Psoas muscle (tissue), 8 donors: ENCODE data around the gene OCEL1. TPM values are rescaled to one million over a fixed set of nuclear protein-coding genes. Genes with fewer than 3 reads are reported as not detected.

Experiments
- ATAC-seq, 4 donors: fragments of 200-7000 bp; cut with Tn5 transposase; one replicate each; pipeline ENCODE4 v1.9.1; 2020; ENCODE audit warnings: moderate library complexity in 3 of 4, mild to moderate bottlenecking in 2 of 4
- DNase-seq, 2 donors: peaks; one replicate each; pipeline ENCODE4 v3.0.0-alpha.2; 2020
- H3K27ac ChIP-seq: fragments of 200-600 bp; one replicate; pipeline ENCODE4 v1.8.0; 2022
- H3K27me3 ChIP-seq, 3 donors: fragments of 200-600 bp in 1 of 3; one replicate each; pipeline versions ENCODE4 v1.6.1 to v1.8.0; 2013 to 2022; ENCODE audit warnings: low read length in 2 of 3, mild to moderate bottlenecking in 2 of 3, moderate library complexity in 1 of 3; ENCODE audit not compliant: insufficient read depth in 3 of 3
- H3K36me3 ChIP-seq, 2 donors: fragments of 200-600 bp in 1 of 2; one replicate each; pipeline versions ENCODE4 v1.6.1 to v1.8.0; 2013 to 2022; ENCODE audit warnings: low read depth in 1 of 2, mild to moderate bottlenecking in 1 of 2, moderate library complexity in 1 of 2; ENCODE audit not compliant: insufficient read depth in 1 of 2
- H3K4me1 ChIP-seq: fragments of 200-600 bp; one replicate; pipeline ENCODE4 v1.8.0; 2022
- H3K4me3 ChIP-seq: fragments of 200-600 bp; one replicate; pipeline ENCODE4 v1.8.0; 2022; ENCODE audit warnings: mild to moderate bottlenecking
- H3K9me3 ChIP-seq: fragments of 200-600 bp; one replicate; pipeline ENCODE4 v1.8.0; 2022
- WGBS, 3 donors: extraction: QIAGEN DNeasy Blood & Tissue Kit; methylation state at CpG; one replicate each; pipeline versions ENCODE4 v1.1.6 to v1.1.7; 2013; 5-methylcytosine and 5-hydroxymethylcytosine counted together
- intact Hi-C, 2 donors: fragments of 100-400 bp; cut with DNase I; formaldehyde crosslinking; loops; one replicate each; pipeline versions ENCODE4 v1.11.0 to v1.14.2; 2022
- polyA plus RNA-seq, 3 donors: library from polyadenylated mRNA; stranded (reverse); fragments of 200-250 nt; gene quantifications; one replicate each; pipeline ENCODE4 v1.2.3, GENCODE V29; 2013
- total RNA-seq, 4 donors: library from RNA; stranded (reverse); fragmentation: NEBNext Ultra II Directional in 2 of 4; extraction: Animal tissue kit (Norgen Biotek cat#: 25700) in 2 of 4; gene quantifications; one replicate each; pipeline versions ENCODE4 v1.2.1 to v1.2.4, GENCODE V29; 2021 to 2023
- TF ChIP-seq, protein P1 (sequence below): fragments of 200-600 bp; IDR thresholded peaks from one replicate; pipeline ENCODE4 v1.8.0; 2022; ENCODE audit warnings: antibody characterized with exemption
- donor health status: healthy with polysubstance abuse.
- donor health status: DM: no; HTN: no; CAD: no; lungs with moderate emphysema.
- donor health status: Bipolar disorder and iron deficiency.
- donor health status: healthy.
- donor health status: DM: yes; HTN: yes; CAD: no.
- donor health status: DM: no; HTN: no; CAD: no.
- donor health status: DM: no; HTN: no; CAD: no.
- donor health status: DM: yes; HTN: yes; CAD: no.

Gene OCEL1
- total and polyA plus RNA-seq, 7 donors: 15.6 to 37.1 (median 19.6) TPM

DNA sequence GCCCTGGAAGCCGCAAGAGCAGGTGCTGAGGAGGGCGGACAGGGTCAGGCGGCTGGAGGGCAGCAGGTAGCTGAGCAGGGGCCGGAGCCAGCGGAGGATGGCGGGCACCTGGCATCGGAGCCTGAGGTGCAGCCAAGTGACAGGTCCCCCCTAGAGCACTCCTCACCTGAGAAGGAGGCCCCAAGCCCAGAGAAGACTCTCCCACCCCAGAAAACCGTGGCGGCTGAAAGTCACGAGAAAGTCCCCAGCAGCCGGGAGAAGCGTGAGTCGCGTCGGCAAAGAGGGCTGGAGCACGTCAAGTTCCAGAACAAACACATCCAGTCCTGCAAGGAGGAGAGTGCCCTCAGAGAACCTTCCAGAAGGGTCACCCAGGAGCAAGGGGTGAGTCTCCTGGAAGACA lies 31.4 kb upstream of the OCEL1 start:
- H3K4me1 ChIP-seq: no peaks in the 10 kb centered on the region
- WGBS, 3 donors: 96 to 98% (median 97%) methylated on average over 15 to 16 of the region's 16 CpGs
- no peak overlapping the region for H3K27ac ChIP-seq
- DNase-seq (no peak), ATAC-seq (no peak)
- no peaks in the 10 kb centered on the region for H3K27me3 ChIP-seq
- peaks cover 0 to 79% of the 10 kb centered on the region in 2 donors for H3K36me3 ChIP-seq
- intact Hi-C loops: no loop called here
- H3K9me3 ChIP-seq: no peaks in the 10 kb centered on the region
- TF ChIP-seq, protein P1, sequence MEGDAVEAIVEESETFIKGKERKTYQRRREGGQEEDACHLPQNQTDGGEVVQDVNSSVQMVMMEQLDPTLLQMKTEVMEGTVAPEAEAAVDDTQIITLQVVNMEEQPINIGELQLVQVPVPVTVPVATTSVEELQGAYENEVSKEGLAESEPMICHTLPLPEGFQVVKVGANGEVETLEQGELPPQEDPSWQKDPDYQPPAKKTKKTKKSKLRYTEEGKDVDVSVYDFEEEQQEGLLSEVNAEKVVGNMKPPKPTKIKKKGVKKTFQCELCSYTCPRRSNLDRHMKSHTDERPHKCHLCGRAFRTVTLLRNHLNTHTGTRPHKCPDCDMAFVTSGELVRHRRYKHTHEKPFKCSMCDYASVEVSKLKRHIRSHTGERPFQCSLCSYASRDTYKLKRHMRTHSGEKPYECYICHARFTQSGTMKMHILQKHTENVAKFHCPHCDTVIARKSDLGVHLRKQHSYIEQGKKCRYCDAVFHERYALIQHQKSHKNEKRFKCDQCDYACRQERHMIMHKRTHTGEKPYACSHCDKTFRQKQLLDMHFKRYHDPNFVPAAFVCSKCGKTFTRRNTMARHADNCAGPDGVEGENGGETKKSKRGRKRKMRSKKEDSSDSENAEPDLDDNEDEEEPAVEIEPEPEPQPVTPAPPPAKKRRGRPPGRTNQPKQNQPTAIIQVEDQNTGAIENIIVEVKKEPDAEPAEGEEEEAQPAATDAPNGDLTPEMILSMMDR: no peak
- H3K4me3 ChIP-seq: no peak overlapping the region

DNA sequence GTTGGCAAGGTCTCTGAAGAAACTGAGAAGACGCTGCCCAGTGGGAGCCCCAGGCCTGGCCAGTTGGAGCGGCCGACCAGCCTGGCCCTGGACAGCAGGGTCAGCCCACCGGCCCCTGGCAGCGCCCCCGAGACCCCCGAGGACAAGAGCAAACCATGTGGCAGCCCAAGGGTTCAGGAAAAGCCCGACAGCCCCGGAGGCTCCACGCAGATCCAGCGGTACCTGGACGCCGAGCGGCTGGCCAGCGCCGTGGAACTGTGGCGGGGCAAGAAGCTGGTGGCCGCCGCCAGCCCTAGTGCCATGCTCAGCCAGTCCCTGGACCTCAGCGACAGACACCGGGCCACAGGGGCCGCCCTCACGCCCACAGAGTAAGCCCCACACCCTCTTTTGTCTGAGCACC lies 30.9 kb upstream of the OCEL1 start:
- intact Hi-C loops: no loop called here

DNA sequence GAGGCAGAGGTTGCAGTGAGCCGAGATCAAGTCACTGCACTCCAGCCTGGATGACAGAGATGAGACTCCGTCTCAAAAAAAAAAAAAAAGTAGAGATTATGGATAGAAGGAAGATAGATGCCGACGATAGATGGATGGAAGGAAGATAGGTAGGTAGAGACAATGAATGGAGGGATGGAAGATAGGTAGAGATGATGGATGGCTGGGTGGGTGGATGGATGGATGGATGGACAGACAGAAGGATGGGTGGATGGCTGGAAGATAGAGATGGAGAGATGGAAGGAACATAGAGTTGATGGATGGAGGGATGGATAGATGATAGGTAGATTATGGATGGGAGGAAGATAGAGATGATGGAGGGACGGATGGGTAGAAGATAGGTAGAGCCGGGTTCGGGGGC lies 29.4 kb upstream of the OCEL1 start:
- intact Hi-C loops: no loop called here
- H3K4me1 ChIP-seq: no peaks in the 10 kb centered on the region
- TF ChIP-seq, protein P1: no peak
- ATAC-seq (no peak), DNase-seq (no peak)
- H3K36me3 ChIP-seq: peaks cover 0 to 81% of the 10 kb centered on the region in 2 donors
- H3K27me3 ChIP-seq: no peaks in the 10 kb centered on the region
- H3K27ac ChIP-seq: no peak overlapping the region
- no peaks in the 10 kb centered on the region for H3K9me3 ChIP-seq
- H3K4me3 ChIP-seq: no peak overlapping the region
- WGBS, 3 donors: 96 to 98% (median 98%) methylated on average over 7 of the region's 7 CpGs

More for the DNA sequence above, 30.9 kb upstream of the OCEL1 start:
- WGBS, 3 donors: 97 to 98% (median 98%) methylated on average over 14 to 23 of the region's 23 CpGs
- TF ChIP-seq, protein P1: no peak
- H3K27me3 ChIP-seq: no peaks in the 10 kb centered on the region
- no peaks in the 10 kb centered on the region for H3K4me1 ChIP-seq
- H3K36me3 ChIP-seq: peaks cover 0 to 81% of the 10 kb centered on the region in 2 donors
- no peak overlapping the region for H3K4me3 ChIP-seq
- no peak for ATAC-seq
- H3K9me3 ChIP-seq: no peaks in the 10 kb centered on the region
- H3K27ac ChIP-seq: no peak overlapping the region
- no peak for DNase-seq

DNA sequence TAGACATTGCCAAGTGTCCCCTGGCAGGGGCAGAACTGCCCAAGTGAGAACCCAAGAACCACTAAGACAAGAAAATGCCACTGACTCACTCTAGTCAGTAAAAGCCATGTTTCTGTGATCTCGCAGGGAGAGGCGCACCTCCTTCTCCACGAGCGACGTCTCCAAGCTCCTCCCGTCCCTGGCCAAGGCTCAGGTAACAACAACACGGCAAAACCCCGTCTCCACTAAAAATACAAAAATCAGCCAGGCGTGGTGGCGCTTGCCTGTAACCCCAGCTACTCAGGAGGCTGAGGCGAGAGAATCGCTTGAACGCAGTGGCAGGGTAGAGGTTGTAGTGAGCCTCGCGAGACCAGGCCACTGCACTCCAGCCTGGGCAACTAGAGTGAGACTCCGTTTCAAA lies 28.4 kb upstream of the OCEL1 start:
- Histone ChIP-seq H3K9me3 (no peaks in the 10 kb centered on the region), H3K27ac (no peak overlapping the region), H3K4me3 (no peak overlapping the region), H3K36me3 (peaks cover 0 to 81% of the 10 kb centered on the region in 2 donors), H3K27me3 (no peaks in the 10 kb centered on the region), H3K4me1 (no peaks in the 10 kb centered on the region)
- DNase-seq: no peak
- 94 to 97% (median 94%) methylated on average over 16 of the region's 16 CpGs for WGBS, 3 donors
- TF ChIP-seq, protein P1: no peak
- intact Hi-C loops: no loop called here
- no peak for ATAC-seq

DNA sequence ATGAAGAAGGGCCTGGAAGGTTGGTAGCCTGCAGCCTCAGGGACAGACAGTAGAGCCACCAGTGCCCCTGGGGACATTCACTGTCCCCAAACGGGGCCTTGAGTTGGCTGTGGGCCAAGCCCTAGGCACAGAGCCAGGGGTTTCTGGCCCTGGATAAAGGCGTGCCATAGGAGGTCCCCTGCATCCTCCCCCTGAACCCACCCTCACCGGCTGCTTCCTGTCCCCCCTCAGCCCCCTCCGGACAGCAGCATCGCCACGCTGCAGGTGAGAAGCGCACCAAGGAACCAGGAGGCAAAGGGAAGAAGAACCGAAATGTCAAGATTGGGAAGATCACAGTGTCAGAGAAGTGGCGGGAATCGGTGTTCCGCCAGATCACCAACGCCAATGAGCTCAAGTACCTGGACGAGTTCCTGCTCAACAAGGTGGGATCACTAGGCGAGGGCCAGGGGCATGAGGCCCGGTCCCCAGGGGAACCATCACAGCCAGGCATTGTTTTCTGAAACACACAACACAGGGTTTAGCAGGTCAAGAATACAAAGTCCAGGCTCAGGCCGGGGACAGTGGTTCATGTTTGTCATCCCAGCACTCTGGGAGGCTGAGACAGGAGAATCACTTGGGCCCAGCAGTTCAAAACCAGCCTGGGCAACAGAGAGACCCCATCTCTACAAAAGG lies 25.5 kb upstream of the OCEL1 start:
- Histone ChIP-seq H3K36me3 (peaks cover 0 to 60% of the 10 kb centered on the region in 2 donors), H3K9me3 (no peaks in the 10 kb centered on the region), H3K4me1 (no peaks in the 10 kb centered on the region), H3K27ac (no peak overlapping the region), H3K27me3 (no peaks in the 10 kb centered on the region), H3K4me3 (no peak overlapping the region)
- TF ChIP-seq, protein P1: no peak
- DNase-seq (no peak), ATAC-seq (no peak)
- 86 to 87% (median 86%) methylated on average over 16 of the region's 16 CpGs for WGBS, 3 donors
- intact Hi-C loops: loop anchor here (5.0 to 10.0 kb wide), 2 partner anchors 56 to 82 kb away; partner anchors contain the start of gene ANKLE1 (in 1 of the 2)
